NCI-H69 (cell line): ENCODE results near the gene ECE1.
"Not testable (repeated sequence)": the region's sequence is repeated elsewhere in the genome, so short reads cannot be mapped to it uniquely, and the experiment has no call there.

Experiments
- DNase-seq: peaks from one replicate; lab custom pipeline; 2025; lab: John Stamatoyannopoulos, UW

ECE1 gene

DNA sequence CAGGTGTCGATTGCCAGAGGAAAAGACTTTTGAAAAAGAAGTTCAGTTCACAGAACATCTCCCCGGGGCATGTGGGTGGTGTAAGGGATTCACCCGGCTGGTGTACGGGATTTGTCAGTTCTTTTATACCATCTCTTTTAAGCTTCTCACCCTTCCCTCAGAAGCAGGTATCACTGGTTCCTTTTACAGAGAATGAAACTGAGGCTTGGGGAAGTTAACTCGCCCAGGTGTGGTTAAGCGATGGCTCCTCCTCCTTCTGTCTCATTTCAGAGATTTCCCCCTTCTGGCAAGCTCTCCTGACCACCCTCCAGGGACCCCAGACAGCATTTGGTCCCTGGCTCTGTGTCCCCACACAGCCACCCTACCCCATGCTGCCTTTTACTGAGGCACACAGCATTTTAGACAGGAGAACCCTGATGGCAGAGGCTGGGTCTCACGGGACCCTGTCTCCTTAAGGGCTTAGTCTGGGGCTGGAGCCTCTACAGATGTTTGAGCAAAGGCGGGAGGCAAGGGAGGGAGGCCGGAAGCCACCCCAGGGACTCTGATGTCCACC, 2.8 kb upstream of the ECE1 start:
- no peak for DNase-seq

DNA sequence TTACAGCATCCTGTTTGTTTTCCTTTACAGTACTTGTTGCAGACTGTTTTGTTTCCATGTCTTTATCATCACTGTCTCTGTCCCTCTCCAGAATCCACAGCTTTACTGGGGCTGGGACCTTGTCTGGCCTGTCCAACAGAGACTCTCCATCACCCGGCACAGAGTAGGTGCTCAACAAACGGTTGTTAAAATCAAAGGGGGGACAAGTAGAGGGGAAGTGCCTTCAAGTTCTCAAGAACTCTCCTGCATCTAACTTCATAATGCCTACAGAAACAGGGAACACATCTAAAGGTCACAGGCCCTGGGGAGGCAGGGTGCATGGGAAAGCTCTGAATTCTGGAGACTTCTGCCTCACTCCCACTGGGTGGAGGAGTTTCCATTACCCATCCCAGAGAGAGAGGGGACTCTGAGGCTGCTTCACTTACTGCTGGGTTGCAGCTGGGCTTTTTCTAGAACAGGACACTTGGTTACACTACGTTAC, 2.3 kb upstream of the ECE1 start:
- no peak for DNase-seq

DNA sequence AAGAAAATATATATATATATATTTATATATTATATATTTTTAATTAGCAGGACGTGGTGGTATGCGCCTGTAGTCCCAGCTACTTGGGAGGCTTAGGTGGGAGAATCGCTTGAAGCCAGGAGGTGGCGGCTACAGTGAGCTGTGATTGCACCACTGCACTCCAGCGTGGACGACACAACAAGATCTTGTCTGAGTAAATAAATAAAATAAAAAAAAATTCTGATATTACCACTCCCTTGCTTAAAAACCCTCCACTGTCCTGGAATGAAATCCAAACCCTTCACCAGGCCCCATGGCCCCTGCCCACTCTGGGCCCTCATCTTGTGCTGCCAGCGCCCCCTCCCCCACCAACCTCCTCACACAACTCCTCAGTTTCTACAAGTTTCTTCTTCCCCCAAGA, 1.7 kb upstream of the ECE1 start:
- DNase-seq = no peak

DNA sequence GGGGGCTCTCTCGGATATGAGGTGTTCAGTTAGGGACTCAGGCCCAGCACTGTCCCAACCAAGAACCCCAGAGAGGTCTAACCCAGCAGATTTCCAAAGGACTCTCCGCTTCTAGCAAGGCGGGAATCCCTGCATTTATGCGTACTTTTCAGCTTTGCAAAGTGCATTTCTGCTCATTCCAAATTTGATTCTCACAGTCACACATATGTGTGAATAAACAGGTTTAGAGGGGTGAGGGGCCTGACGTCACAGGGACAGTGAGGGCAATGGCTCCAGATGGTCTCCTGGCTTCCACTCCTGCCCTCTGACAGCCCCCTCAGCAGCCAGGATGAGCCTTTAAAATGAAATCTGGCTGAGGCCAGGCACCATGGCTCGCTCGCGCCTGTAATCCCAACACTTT, 921 bp upstream of the ECE1 start:
- DNase-seq = no peak

DNA sequence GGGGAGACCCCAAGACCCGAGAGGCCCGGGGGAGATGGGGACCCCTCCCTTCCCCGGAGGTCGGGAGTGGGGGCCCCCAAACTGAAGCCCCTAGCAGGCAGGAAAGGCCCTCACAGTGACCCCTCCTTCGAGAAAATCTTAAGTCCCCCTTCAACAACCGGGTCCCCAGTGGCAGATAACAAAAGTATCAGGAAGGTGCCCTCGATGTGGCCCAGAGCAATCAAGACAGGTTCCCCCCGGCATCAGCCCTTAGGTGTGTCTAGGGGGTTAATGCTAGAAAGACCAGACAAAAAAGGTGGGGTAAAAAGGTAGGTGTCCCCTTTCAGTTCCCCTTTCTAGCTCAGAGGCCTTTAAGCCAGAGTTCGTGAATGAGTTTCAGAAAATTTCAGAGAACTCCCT, 282 bp upstream of the ECE1 start:
- DNase-seq = no peak

DNA sequence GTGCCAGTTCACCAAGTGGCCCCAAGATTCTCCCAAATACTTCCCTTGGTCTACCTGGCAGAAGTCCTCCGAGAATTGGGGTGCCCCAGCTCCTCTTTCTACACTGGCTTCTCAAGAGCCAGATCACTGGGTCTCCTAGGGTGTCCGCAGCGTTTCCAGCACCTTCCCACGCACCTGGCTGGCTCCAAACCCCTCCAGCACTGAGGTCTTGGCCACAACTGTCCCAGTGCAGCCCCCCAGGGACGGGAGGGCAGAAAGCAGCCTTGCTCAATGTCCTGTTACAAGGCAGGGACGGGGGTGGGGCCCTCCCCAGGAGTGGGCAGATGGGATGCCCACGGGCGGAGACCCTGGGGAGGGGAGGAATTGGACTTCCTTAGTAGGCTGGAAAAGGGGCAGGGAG, 1.1 kb downstream of the ECE1 start:
- no peak for DNase-seq

DNA sequence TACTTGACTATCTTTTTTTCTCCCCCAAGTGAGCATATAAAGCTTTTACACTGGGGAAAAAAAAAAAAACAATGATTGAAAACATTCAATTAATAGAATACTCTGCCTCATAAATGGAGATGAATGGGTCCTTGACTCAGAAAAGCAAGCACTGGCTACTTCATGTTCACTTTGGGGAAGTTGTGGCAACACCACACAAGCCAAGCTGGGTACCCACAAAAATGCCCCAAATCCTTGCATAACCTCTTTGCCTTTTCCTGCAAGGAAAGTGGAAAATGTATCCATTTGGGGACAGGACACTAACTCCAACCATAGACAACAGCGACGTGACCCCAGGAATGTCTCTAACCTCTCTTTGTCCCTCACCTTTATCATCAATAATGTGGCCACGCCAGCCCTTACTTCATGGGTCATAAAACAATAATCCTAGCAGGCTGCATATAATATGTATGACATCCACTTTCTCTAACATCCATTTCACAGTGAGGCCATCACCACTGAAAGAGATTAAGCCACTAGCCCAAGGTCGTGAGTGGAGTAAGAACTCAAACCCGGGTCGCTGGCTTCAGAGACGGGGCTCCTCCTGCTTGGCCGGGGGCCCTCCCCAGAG, 2.3 kb downstream of the ECE1 start:
- DNase-seq = no peak

DNA sequence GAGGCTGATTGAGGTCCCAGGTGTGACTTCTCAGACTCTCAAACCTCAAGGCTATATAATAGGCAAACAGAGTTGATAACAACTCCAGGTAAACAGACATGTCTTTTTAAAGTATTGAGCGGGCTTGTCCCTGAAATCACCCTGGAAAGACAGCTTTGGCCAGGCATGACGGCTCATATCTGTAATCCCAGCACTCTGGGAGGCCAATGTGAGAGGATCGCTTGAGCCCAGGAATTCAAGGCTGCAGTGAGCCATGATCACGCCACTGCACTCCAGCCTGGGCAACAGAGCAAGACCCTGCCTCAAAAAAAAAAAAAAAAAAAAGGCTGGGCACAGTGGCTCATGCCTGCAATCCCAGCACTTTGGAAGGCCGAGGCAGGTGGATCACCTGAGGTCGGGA, 4.9 kb downstream of the ECE1 start:
- DNase-seq = not testable (repeated sequence)

DNA sequence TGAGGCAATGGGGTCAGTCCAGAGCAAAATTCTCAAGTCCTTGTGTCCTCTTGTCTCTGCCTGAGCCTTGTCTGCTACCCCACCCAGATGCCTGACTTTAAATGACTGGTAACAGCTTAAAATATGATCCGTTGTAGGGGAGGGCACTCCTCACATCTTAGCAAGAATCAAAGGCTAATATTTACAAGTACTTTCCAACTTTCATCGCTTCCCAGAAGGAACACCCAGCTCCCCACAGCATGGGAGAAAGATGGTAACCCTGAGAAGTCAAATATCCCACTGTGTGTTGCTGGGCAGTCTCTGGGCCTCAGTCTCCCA, 5.2 kb downstream of the ECE1 start:
- no peak for DNase-seq

DNA sequence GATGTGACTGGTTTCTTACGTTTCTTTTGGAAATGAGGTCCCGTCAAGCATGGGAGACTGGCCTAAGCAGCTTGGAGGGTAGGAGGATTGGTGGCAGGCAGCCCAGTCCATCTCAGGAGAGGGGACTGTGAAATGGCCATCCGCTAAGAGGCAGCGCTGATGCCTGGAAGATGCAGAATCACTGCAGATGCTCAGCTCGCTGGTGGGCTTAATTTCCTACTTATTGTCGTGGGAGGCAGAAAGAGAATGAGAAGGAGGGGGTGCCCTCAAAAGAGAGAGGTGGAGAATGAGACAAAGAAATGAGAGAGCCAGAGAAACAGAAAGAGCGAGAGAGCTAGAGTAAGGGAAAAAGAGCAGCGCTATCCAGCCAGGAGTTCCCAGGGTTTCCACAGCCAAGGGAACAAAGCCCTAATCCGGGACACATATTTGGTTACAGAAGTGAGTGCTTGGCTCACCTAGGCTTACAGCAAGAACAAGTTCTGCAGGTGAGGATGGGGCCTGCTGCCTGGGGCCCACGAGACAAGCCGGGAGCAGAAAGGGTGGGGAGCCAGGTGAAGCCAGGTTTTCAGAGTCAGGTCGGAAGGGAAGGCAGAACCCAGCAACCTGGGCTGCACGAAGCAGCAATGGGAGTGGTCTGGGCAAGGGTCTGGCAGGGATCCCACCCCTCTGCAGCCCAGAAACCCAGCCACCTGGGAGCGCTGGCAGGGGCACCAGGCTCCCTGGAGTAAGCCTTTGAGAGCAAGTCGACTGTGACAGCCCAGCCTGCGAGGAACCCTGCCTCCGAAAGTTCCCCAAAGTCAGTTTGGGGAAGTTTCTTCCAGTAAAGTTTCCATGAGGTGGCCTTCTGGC, 5.8 kb downstream of the ECE1 start:
- DNase-seq = peak; percentile 21

DNA sequence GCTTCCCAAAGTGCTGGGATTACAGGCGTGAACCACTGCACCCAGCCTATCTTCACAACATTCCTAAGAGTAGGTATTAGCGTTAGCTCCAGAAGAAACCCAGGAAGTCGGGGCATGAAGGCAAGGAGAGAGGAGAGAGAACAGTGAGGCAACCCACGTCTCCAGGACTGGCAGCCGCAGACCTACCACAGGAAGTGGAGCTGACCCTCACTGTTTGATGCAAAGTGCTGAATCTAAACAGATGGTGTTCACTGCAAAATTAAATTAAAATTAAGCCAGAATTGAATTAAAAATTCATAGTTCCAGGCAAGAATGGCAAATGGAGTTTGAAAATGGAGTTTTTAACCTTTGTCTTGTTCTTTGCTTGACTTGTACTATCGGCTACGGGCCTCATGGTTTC, 6.7 kb downstream of the ECE1 start:
- DNase-seq = no peak

DNA sequence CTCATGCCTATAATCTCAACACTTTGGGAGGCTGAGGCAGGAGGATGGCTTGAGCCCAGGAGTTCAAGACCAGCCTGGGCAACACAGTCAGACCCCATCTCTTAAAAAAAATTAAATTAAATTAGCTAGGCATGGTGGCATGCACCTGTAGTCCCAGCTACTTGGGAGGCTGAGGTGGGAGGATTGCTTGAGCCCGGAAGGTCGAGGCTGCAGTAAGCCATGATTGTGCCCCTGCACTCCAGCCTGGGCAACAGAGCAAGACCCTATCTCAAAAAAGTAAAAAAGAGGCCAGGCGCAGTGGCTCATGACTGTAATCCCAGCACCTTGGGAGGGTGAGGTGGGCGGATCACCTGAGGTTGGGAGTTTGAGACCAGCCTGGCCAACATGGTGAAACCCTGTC, 8.2 kb downstream of the ECE1 start:
- not testable (repeated sequence) for DNase-seq

DNA sequence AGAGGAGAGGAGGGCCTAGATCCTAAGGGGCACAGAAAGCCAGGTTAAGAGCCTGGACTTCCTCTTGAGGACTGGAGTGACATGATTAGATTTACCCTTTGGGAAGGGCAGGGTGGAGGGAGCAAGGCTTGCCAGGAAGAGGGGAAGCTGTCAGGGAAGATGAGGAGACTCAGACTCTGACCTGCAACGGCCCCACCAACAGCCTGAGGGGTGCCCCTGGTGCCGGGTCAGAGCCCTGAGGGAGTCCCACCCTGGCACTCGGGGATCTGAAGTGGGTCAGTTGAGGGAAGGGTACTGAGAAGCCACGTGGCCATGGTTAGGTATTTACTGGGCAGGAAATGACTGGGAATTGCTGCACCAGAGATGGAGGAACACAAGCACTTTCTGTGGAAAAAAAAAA, 9.8 kb downstream of the ECE1 start:
- no peak for DNase-seq

DNA sequence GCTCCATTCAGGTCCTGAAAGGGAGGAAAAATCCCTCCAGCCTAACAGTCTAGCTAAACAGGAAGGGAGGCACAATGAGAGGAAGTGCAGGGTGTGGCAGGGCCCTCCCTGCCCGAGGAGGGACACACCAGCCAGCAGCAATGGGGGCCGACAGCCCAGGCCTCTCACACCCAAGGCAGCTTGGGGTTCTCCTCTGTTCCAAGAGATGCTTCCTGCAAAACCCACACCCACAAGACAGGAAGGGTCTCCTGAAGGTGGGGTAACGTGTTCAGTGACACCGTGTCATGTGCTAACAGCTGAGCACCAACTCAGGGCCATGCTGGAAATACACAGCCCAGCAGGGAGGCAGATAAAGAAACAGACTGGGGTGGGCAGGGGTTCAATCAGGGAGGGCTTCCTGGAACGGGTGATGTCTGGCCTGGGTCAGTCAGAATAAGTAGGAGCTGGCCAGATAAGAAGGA, 10.2 kb downstream of the ECE1 start:
- peak; percentile 11 for DNase-seq

DNA sequence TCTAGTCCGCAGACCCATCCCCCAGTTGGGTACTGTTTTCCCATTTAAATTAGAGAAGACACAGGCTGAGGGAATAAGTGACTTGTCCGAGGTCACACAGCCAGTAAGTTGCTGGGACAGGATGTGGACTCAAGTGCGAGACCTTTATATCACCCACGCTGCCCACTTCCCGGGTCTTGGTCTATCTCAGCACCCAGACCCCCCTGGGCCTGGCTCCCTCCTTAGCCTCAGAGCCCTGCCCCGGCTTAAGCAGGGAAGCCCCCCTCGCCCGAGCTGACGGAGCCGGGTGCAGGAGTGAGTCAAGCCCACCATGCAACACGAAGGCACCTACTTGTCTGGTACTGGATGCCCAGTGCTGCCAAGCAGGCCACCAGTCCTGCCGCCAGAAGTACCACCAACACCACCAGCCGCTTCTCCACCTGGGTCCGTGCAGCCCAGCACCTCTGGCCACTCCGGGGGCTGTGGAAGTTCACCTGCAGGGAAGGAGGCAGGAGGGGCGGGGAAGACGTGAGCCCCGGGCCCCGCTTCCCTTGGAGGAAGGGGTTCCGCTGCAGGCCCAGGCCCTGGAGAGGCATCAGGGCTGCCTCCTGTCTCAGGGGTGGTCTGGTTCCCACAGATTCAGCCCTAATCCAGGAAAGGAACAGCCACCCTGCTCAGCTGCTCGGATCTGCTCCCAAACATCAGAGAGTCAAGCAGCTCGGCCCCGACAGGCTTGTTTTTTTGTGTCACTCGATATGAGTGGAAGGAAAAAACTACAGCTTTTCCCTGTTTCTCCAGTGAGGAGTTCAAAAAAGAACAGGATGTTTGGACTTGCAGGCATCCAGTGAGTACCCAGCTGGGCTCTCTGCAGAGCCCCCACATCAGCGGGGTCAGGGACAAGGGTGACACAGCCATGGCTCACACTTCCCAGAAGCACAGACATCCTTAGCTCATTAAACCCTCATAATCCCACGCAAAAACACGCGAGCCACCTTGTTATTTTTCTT, 11.1 kb downstream of the ECE1 start:
- no peak for DNase-seq

DNA sequence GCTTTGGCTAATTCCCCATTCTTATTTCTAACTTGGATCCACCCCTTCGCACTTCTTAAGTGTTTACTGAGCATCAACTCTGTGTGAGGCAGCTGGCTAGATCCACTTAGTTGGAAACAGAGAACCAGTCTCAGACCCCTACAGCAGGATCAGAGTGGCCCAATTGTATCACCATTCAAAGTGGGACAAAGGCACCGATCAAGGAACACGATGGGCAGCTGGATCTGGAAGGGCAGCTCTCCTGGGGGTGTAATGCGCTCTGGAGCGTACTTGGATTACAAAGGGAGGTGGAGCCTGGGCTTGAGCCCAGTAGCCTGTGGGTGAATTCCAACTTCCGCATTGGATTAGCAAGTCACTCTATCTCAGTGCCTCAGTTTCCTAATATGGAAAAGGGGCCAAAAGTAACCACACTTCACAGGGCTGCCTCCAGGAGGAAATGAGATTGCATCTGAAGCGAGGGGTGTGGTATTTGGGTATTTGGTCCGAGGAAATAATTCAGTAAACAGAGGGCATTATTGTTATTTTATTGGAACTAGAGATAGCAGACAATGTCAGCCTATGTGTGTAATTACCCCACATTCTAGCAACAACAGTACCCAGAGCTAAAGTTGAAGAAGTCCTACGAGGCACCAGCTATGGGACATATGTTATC, 11.9 kb downstream of the ECE1 start:
- peak; percentile 50 for DNase-seq

DNA sequence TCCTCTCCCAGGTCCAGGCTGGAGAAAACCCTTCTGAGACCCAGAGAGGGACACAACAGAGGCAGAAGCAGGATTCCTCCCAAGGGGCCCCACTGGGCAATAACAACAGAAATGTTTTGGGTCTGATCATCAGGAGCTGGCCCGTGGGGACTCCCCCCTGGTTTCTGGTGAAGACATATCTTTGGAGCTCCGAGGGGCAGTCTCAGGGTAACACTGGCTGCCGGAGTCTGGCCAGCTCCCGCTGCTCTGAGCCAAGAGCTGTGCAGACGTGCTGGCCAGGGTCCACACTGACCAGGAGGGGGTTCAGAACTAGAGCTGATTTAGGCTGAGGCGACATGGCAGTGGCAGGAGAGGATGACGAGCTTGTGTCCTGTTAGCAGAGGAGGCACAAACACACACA, 13.1 kb downstream of the ECE1 start:
- no peak for DNase-seq

DNA sequence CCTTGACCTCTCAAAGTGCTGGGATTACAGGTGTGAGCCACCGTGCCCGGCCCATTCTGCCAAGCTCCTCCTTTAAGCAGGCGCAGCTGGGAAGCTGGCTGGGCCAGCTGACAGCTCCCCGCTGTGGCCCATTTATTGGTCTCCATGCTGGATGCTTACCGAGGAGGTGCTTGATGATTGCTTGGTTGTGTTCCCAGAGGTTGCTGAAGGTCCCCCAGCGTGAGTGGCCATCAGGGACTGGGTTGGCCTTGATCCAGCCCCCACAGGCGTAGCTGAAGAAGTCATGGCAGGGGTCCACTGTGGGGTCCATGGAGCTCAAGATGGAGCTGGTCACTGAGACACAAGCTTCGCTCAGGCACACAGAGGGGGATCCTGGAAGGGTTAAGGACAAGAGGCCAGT, 17.7 kb downstream of the ECE1 start:
- DNase-seq = peak; percentile 78

DNA sequence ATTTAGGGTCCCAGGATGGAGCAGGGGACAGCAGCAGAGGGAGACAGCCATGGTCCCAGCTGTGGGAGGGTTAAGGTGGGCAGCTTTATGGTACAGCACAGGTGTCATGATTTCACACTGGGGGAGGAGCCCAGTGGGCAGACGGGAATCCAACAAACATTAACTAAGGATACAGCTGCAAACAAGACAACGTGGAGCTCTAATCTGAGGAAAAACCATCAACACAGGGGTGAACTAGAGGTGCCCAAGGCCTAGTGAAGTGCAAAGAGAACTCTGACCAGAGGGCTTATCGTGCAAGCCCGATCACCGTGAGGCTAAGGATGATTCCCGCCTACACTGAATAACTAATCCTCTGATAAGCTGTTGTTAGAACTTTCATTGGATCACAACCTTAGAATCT, 18.7 kb downstream of the ECE1 start:
- DNase-seq = no peak

DNA sequence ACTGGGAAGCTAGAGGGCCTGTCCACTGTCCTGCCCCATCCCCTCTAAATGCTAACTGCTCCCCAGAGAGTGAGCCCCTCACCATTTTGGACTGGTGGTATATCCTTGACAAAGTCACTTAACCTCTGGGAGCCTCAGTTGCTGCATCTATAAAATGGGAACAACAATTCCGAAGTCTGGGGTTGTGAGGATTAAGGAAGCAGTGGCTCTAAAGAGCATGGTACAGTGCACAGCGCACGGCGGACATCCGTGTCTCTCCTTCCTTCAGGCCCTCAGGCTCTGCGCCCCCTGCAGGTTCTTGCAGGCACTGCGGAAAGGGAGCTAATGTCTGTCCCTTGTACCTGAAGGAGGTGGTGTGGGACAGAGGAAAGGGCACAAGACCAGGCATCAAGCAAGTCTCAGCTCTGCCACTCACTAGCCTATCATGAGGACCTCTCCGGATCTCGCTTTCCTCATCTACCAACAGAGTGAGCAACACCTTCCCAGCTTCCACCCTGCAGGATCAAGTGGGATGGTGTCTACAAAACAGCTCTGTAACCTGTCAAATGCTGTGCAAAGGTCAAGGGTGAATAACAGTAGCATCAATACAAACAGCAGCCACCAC, 20.1 kb downstream of the ECE1 start:
- peak; percentile 60 for DNase-seq

DNA sequence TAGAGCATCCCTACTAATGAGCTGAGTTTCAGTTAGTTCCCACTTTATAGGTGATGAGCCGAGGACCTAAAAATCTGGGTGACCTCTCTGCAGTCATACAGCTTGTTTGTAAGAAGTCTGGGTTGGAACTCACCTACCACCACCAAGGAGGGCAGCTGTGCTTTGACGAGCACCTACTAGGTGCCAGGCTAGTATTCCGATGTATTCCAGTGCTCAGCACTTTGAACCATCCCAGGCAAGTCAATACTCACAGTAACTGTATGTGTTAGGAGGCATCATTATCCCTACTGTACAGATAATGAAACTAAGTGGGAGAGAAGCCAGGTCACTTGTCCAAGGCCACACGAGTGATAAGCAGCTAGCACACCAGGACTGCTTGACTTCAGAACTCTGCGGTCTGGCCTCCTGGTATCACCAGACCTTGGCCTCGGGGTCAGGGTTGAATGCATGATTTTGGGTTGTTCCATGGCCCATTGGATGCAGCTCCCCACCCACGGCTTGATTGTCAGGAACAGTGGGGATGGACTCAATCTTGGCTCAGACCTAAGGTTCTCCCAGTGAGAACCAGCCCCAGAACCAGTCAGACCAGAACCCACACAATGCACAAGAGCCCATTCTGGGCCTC, 20.7 kb downstream of the ECE1 start:
- no peak for DNase-seq
